ENCODE results near the gene BAIAP2. TPM values are rescaled to one million over a fixed set of nuclear protein-coding genes. Genes with fewer than 3 reads are reported as not detected.

The BAIAP2 gene
- total RNA-seq, 4 donors from 2014 or later: 7.3 to 36.1 (median 15.4) TPM

- Histone ChIP-seq H3K36me3 (no peaks in the 10 kb centered on the region), H3K4me1 (no peaks in the 10 kb centered on the region), H3K9me3 (no peaks in the 10 kb centered on the region), H3K4me3 (peak overlapping the region in 3 of 4 donors; percentile 13 to 43 (median 20)), H3K27me3 (peaks cover 7 to 17% (median 10%) of the 10 kb centered on the region in 3 donors), H3K27ac (peak overlapping the region in 2 of 4 donors; percentile 47 to 48)
- in situ Hi-C loops (cut with MboI; ENCODE audit: low sequenced_read_pairs in 4 of 4): no loop called here
- no peak for TF ChIP-seq POLR2A (IDR thresholded peaks at IDR 0.05)
- no peak for TF ChIP-seq CTCF (IDR thresholded peaks at IDR 0.05 in 4 of 5, conservative IDR thresholded peaks at IDR 0.05 in 1 of 5)
- no peak for DNase-seq
- no peak for ATAC-seq
- intact Hi-C loops (cut with DNase I; ENCODE audit: low total_unique reads): no loop called here
These were observed 125.4 kb downstream of the BAIAP2 start for GRCh38 chr17:81160306-81160705.

- intact Hi-C loops (cut with DNase I; ENCODE audit: low total_unique reads) (no loop called here), in situ Hi-C loops (cut with MboI; ENCODE audit: low sequenced_read_pairs in 4 of 4) (no loop called here)
- H3K27me3 ChIP-seq: peaks cover 11 to 22% (median 15%) of the 10 kb centered on the region in 3 donors
- TF ChIP-seq CTCF (IDR thresholded peaks at IDR 0.05 in 4 of 5, conservative IDR thresholded peaks at IDR 0.05 in 1 of 5) (no peak), POLR2A (IDR thresholded peaks at IDR 0.05) (no peak)
- ATAC-seq: no peak
- no peaks in the 10 kb centered on the region for H3K36me3 ChIP-seq
- peak overlapping the region in 2 of 4 donors; percentile 47 to 48 for H3K27ac ChIP-seq
- DNase-seq: no peak
- peaks cover 0 to 3% of the 10 kb centered on the region in 2 donors for H3K4me1 ChIP-seq
- no peaks in the 10 kb centered on the region for H3K9me3 ChIP-seq
- peak overlapping the region in 2 of 4 donors; percentile 13 to 43 for H3K4me3 ChIP-seq
These were observed 125.9 kb downstream of the BAIAP2 start for GRCh38 chr17:81160747-81161453.

GRCh38 chr17:81161536-81161935 lies 126.6 kb downstream of the BAIAP2 start:
- no peak overlapping the region for H3K27ac ChIP-seq
- H3K9me3 ChIP-seq: no peaks in the 10 kb centered on the region
- no peak for DNase-seq
- no peak overlapping the region for H3K4me3 ChIP-seq
- intact Hi-C loops (cut with DNase I; ENCODE audit: low total_unique reads): no loop called here
- in situ Hi-C loops (cut with MboI; ENCODE audit: low sequenced_read_pairs in 4 of 4): no loop called here
- ATAC-seq: no peak
- H3K4me1 ChIP-seq: peaks cover 0 to 3% of the 10 kb centered on the region in 2 donors
- TF ChIP-seq POLR2A (IDR thresholded peaks at IDR 0.05): no peak
- no peak for TF ChIP-seq CTCF (IDR thresholded peaks at IDR 0.05 in 4 of 5, conservative IDR thresholded peaks at IDR 0.05 in 1 of 5)
- no peaks in the 10 kb centered on the region for H3K36me3 ChIP-seq
- H3K27me3 ChIP-seq: peaks cover 12 to 25% (median 16%) of the 10 kb centered on the region in 3 donors

GRCh38 chr17:81161972-81162371 lies 127.0 kb downstream of the BAIAP2 start:
- TF ChIP-seq CTCF (IDR thresholded peaks at IDR 0.05 in 4 of 5, conservative IDR thresholded peaks at IDR 0.05 in 1 of 5) (no peak), POLR2A (IDR thresholded peaks at IDR 0.05) (no peak)
- DNase-seq (no peak), ATAC-seq (no peak)
- intact Hi-C loops (cut with DNase I; ENCODE audit: low total_unique reads) (no loop called here), in situ Hi-C loops (cut with MboI; ENCODE audit: low sequenced_read_pairs in 4 of 4) (no loop called here)
- no peak overlapping the region for H3K27ac ChIP-seq
- H3K4me3 ChIP-seq: no peak overlapping the region
- no peaks in the 10 kb centered on the region for H3K9me3 ChIP-seq
- H3K36me3 ChIP-seq: no peaks in the 10 kb centered on the region
- H3K27me3 ChIP-seq: peaks cover 16 to 29% (median 21%) of the 10 kb centered on the region in 3 donors
- peaks cover 0 to 3% of the 10 kb centered on the region in 2 donors for H3K4me1 ChIP-seq

All from gastrocnemius medialis (tissue), 4 donors.